ENCODE measurements around the gene CLASP1.
"Not testable (repeated sequence)": the region's sequence is repeated elsewhere in the genome, so short reads cannot be mapped to it uniquely, and the experiment has no call there.

Gene CLASP1

GRCh38 chr2:121446647-121447241 lies 202.5 kb downstream of the CLASP1 start:
- no peak overlapping the region for H3K27ac ChIP-seq
- H3K4me1 ChIP-seq (ENCODE audit: low read depth, poor library complexity, severe bottlenecking): peaks cover 14% of the 10 kb centered on the region
- no peaks in the 10 kb centered on the region for H3K79me2 ChIP-seq (ENCODE audit: insufficient read depth, low read depth)
- H3K4me2 ChIP-seq: no peak overlapping the region
- H2AFZ ChIP-seq (ENCODE audit: low read depth): no peak overlapping the region
- no peaks in the 10 kb centered on the region for H3K27me3 ChIP-seq (ENCODE audit: insufficient read depth, low read depth)
- no peak overlapping the region for H3K9ac ChIP-seq
- TF ChIP-seq, protein P1, sequence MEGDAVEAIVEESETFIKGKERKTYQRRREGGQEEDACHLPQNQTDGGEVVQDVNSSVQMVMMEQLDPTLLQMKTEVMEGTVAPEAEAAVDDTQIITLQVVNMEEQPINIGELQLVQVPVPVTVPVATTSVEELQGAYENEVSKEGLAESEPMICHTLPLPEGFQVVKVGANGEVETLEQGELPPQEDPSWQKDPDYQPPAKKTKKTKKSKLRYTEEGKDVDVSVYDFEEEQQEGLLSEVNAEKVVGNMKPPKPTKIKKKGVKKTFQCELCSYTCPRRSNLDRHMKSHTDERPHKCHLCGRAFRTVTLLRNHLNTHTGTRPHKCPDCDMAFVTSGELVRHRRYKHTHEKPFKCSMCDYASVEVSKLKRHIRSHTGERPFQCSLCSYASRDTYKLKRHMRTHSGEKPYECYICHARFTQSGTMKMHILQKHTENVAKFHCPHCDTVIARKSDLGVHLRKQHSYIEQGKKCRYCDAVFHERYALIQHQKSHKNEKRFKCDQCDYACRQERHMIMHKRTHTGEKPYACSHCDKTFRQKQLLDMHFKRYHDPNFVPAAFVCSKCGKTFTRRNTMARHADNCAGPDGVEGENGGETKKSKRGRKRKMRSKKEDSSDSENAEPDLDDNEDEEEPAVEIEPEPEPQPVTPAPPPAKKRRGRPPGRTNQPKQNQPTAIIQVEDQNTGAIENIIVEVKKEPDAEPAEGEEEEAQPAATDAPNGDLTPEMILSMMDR (conservative IDR thresholded peaks at IDR 0.05; ENCODE audit: low read depth, low read length): no peak
- no peaks in the 10 kb centered on the region for H3K36me3 ChIP-seq (ENCODE audit: insufficient read depth)
- H4K20me1 ChIP-seq (ENCODE audit: insufficient read depth): no peaks in the 10 kb centered on the region
- H3K4me3 ChIP-seq (IDR thresholded peaks at IDR 0.05; ENCODE audit: insufficient read depth, low read depth, low read length): no peak overlapping the region

GRCh38 chr2:121442889-121443288 lies 206.4 kb downstream of the CLASP1 start:
- Histone ChIP-seq H3K4me1 (ENCODE audit: low read depth, poor library complexity, severe bottlenecking) (peaks cover 14% of the 10 kb centered on the region), H3K27ac (no peak overlapping the region; the same call in 1 of the 2 replicates), H3K9ac (no peak overlapping the region), H4K20me1 (ENCODE audit: insufficient read depth) (no peaks in the 10 kb centered on the region), H2AFZ (ENCODE audit: low read depth) (no peak overlapping the region), H3K4me2 (no peak overlapping the region), H3K79me2 (ENCODE audit: insufficient read depth, low read depth) (no peaks in the 10 kb centered on the region), H3K27me3 (ENCODE audit: insufficient read depth, low read depth) (no peaks in the 10 kb centered on the region), H3K36me3 (ENCODE audit: insufficient read depth) (no peaks in the 10 kb centered on the region), H3K4me3 (IDR thresholded peaks at IDR 0.05; ENCODE audit: insufficient read depth, low read depth, low read length) (no peak overlapping the region)
- TF ChIP-seq, protein P1 (conservative IDR thresholded peaks at IDR 0.05; ENCODE audit: low read depth, low read length): no peak

GRCh38 chr2:121438290-121438689 lies 211.0 kb downstream of the CLASP1 start:
- not testable (repeated sequence) for H3K9ac ChIP-seq; H3K36me3 ChIP-seq (ENCODE audit: insufficient read depth); H4K20me1 ChIP-seq (ENCODE audit: insufficient read depth); H3K4me3 ChIP-seq (IDR thresholded peaks at IDR 0.05; ENCODE audit: insufficient read depth, low read depth, low read length); H3K4me1 ChIP-seq (ENCODE audit: low read depth, poor library complexity, severe bottlenecking); H2AFZ ChIP-seq (ENCODE audit: low read depth); H3K27me3 ChIP-seq (ENCODE audit: insufficient read depth, low read depth); H3K79me2 ChIP-seq (ENCODE audit: insufficient read depth, low read depth); H3K27ac ChIP-seq; H3K4me2 ChIP-seq

- Histone ChIP-seq H3K27me3 (ENCODE audit: insufficient read depth, low read depth) (no peaks in the 10 kb centered on the region), H3K27ac (no peak overlapping the region), H3K4me2 (no peak overlapping the region), H3K36me3 (ENCODE audit: insufficient read depth) (no peaks in the 10 kb centered on the region), H3K79me2 (ENCODE audit: insufficient read depth, low read depth) (no peaks in the 10 kb centered on the region), H3K4me3 (IDR thresholded peaks at IDR 0.05; ENCODE audit: insufficient read depth, low read depth, low read length) (no peak overlapping the region), H3K4me1 (ENCODE audit: low read depth, poor library complexity, severe bottlenecking) (no peaks in the 10 kb centered on the region), H3K9ac (no peak overlapping the region), H2AFZ (ENCODE audit: low read depth) (no peak overlapping the region), H4K20me1 (ENCODE audit: insufficient read depth) (no peaks in the 10 kb centered on the region)
- TF ChIP-seq, protein P1 (conservative IDR thresholded peaks at IDR 0.05; ENCODE audit: low read depth, low read length): no peak
Measured at GRCh38 chr2:121436918-121437317, 212.3 kb downstream of the CLASP1 start.

DNA sequence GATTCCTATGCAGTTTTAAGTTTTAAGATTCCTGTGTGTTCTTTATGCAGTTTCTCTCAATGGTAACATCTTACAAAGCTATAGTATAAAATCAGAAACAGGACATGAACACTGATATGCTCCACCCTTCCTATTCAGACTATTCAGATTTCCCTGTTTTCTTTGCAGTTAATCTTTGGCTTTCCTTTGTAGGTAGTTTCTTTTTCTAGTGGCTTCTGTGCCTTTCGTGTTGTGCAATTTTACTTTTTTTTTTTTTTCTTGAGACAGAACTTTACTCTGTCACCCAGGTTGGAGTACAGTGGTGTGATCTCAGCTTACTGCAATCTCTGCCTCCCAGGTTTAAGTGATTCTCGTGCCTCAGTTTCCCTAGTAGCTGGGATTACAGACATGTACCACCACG lies 213.5 kb downstream of the CLASP1 start:
- TF ChIP-seq, protein P1 (conservative IDR thresholded peaks at IDR 0.05; ENCODE audit: low read depth, low read length): no peak
- H3K4me3 ChIP-seq (IDR thresholded peaks at IDR 0.05; ENCODE audit: insufficient read depth, low read depth, low read length): no peak overlapping the region
- H2AFZ ChIP-seq (ENCODE audit: low read depth): no peak overlapping the region
- no peaks in the 10 kb centered on the region for H3K79me2 ChIP-seq (ENCODE audit: insufficient read depth, low read depth)
- H3K9ac ChIP-seq: no peak overlapping the region
- H3K4me1 ChIP-seq (ENCODE audit: low read depth, poor library complexity, severe bottlenecking): no peaks in the 10 kb centered on the region
- H4K20me1 ChIP-seq (ENCODE audit: insufficient read depth): no peaks in the 10 kb centered on the region
- H3K27ac ChIP-seq: no peak overlapping the region
- H3K4me2 ChIP-seq: no peak overlapping the region
- H3K27me3 ChIP-seq (ENCODE audit: insufficient read depth, low read depth): no peaks in the 10 kb centered on the region
- no peaks in the 10 kb centered on the region for H3K36me3 ChIP-seq (ENCODE audit: insufficient read depth)

All from KMS-11 (cell line).